ENCODE results near the gene NFU1.
"Not testable (repeated sequence)": the region's sequence is repeated elsewhere in the genome, so short reads cannot be mapped to it uniquely, and the experiment has no call there.

The NFU1 gene

GRCh38 chr2:69387770-69388481 lies 49.3 kb downstream of the NFU1 start:
- no peak for DNase-seq (ENCODE audit: low spot score)

GRCh38 chr2:69386789-69387734 lies 50.2 kb downstream of the NFU1 start, which contains the start of gene GFPT1:
TSS of gene GFPT1 (minus strand) at chr2:69387227. CDS start at chr2:69387071, 156 bp downstream.
- DNase-seq (ENCODE audit: low spot score): peak; percentile 87

GRCh38 chr2:69386360-69386759 lies 50.9 kb downstream of the NFU1 start:
- no peak for DNase-seq (ENCODE audit: low spot score)

GRCh38 chr2:69385443-69386151 lies 51.6 kb downstream of the NFU1 start:
- DNase-seq (ENCODE audit: low spot score): no peak

DNA sequence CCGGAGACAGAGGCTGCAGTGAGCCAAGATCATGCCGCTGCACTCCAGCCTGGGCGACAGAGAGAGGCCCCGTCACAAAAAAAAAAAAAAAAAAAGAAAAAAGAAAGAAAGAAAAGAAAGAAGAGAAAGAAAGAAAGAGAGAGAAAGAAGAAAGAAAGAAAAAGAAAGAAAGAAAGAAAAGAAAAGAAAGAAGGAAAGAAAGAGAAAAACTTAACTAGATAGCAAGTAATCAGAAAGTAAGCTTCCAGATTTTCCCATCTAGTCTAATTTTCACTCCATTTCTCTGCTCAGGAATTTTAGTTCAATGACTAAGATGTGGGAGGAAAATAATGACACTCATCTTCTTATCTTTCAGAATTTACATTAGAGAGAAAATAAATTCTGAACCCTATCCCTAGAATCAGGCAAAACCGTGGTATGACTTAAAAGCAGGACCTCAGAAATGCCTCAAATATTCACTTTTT lies 52.6 kb downstream of the NFU1 start:
- no peak for DNase-seq (ENCODE audit: low spot score)

DNA sequence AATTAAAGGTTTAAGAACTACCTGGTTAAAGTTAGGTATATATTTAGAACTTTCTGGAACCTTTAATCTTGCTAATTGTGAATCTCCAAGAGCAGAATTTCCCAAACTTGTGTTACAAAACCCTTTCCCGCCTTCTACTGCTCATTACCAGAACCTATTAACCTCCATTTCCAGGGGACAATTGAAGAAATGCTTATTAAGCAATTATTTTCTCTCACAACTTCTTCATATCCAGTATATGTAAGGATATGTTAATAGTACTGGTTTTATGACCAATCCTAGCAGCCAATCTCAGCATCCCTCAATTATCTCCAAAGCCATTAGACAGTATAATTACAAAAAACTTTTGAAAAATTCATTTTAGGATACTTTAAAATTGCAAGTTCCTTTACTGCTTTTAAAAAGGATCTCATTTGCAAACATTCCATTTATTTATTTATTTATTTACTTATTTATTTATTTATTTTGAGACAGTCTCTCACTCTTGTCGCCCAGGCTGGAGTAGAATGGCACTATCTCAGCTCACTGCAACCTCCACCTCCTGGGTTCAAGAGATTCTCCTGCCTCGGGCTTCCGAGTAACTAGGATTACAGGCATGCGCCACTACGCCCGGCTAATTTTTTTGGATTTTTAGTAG lies 53.9 kb downstream of the NFU1 start:
- no peak for DNase-seq (ENCODE audit: low spot score)

- no peak for DNase-seq (ENCODE audit: low spot score)
Observed at GRCh38 chr2:69382547-69382946, 54.7 kb downstream of the NFU1 start.

DNA sequence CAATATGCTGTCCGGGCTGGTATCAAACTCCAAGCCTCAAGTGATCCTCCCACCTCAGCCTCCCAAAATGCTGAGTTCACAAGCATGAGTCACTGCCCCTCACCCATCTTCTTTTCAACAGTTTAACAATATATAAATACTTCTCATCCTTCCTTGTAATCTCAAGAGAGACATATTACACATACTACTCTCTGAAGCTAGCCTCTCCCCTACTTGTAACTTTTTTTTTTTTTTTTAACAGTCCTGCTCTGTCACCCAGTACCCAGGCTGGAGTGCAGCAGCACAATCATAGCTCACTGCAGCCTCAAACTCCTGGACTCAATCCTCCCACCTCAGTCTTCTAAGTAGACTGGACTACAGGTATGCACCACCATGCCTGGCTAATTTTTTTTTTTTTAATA lies 55.9 kb downstream of the NFU1 start:
- DNase-seq (ENCODE audit: low spot score): no peak

- DNase-seq (ENCODE audit: low spot score): no peak
Observed at GRCh38 chr2:69380072-69380917, 56.9 kb downstream of the NFU1 start.

DNA sequence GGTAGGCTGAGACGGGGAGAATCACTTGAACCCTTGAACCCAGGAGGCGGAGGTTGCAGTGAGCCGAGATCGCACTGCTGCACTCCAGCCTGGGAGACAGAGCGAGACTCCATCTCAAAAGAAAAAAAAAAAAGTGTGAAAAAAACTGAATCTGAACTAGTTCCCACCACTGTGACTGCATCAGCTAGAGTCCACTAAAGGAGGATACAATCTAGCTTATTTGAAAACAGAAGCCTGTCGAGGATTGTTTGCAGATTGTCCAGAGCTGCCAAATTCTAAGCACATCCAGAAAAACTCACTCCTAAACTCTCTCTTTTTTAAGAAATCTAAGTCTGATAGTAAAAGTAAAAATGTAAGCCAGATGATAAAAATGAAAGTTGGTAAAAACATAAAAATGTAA lies 60.8 kb downstream of the NFU1 start:
- no peak for DNase-seq (ENCODE audit: low spot score)

- DNase-seq (ENCODE audit: low spot score): peak; percentile 57
Observed at GRCh38 chr2:69375494-69376353, 61.5 kb downstream of the NFU1 start.

DNA sequence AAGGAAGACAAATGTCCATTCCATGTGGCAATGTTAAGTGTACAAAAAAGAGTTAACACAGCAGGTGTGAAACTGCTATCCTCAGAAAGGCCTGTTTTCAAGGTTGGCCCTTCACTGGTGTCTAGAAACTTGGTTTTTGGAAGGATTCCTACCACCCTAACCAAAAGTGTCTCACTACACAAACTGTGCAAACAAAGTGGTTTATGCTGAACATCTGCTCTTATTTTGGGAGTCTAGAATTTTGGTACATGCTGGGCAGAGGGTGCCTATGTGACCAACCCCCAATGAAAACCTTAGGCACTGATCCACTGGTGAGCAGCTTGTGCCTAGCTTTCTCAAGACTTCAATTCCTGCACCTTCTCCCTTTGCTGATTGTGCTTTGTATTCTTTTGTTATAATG lies 64.5 kb downstream of the NFU1 start:
- no peak for DNase-seq (ENCODE audit: low spot score)

DNA sequence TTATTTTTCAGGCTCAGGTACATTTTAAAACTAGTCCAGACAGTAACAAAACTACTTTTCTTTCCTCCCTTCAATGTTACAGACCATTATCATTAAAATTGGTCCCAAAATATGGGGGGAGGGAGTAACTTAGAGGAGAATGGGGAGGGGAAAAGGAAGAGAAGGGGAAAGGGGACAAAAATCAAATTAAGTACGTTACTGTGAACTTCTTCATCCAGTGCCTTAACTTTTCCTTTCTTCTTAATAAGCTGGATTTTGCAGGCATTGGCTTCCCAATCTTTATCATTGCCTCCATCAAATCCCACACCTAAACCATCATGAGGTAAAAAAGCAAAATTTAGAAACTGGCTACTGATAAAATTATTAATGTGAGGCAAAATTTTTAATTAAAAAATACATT lies 67.4 kb downstream of the NFU1 start:
- no peak for DNase-seq (ENCODE audit: low spot score)

- DNase-seq (ENCODE audit: low spot score): no peak
Observed at GRCh38 chr2:69368588-69368987, 68.6 kb downstream of the NFU1 start.

- DNase-seq (ENCODE audit: low spot score): no peak
Observed at GRCh38 chr2:69359371-69359770, 77.9 kb downstream of the NFU1 start.

- DNase-seq (ENCODE audit: low spot score): no peak
Observed at GRCh38 chr2:69358914-69359313, 78.3 kb downstream of the NFU1 start.

DNA sequence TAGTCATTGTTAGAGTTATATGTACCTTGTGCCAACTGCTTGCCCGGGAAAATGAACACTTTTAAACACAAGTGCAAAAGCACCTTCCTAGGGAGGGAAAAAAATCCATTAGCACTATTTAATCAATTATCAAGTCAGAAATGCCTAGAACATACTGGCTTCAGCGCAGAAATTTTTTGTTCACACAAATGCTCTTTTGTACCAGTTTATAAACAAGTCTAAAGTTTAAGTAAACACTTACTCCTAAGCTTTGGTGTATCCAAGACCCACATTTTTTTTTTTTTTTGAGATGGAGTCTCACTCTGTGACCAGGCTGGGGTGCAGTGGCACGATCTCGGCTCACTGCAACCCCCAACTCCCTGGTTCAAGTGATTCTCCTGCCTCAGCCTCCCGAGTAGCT lies 80.8 kb downstream of the NFU1 start:
- DNase-seq (ENCODE audit: low spot score): no peak

DNA sequence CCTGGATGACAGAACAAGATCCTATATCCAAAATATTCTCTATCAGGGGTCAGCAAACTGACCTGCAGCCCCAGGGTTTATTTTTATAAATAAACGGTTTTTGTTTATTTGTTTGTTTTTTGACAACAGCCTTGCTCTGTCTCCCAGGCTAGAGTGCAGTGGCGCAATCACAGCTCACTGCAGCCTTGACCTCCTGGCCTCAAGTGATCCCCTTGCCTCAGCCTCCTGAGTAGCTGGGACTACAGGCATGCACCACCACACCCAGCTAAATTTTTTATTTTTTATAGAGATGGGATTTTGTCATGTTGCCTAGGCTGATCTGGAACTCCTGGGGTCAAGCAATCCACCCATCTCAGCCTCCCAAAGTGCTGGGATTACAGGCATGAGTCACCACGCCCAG lies 82.3 kb downstream of the NFU1 start:
- not testable (repeated sequence) for DNase-seq (ENCODE audit: low spot score)

- DNase-seq (ENCODE audit: low spot score): no peak
Observed at GRCh38 chr2:69353360-69353759, 83.9 kb downstream of the NFU1 start.

- DNase-seq (ENCODE audit: low spot score): no peak
Observed at GRCh38 chr2:69348781-69349180, 88.5 kb downstream of the NFU1 start.

Data from HuH-7 (cell line).